Measurements from ENCODE around the gene DPP8.
"Not testable (repeated sequence)": the region's sequence is repeated elsewhere in the genome, so short reads cannot be mapped to it uniquely, and the experiment has no call there.

DNA sequence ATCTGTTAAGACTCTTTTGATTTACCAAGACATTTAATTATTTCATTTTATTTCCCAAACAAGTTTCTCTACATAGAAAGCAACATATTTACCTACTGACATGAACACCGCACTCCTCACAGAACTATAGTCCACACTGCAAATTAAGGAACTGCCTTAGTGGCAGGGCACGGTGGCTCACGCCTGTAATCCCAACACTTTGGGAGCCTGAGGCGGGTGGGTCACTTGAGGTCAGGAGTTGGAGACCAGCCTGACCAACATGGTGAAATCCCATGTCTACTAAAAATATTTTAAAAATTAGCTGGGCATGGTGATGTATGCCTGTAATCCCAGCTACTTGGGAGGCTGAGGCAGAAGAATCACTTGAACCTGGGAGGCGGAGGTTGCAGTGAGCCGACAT is 54.4 kb downstream of the DPP8 start:
- not testable (repeated sequence) for TF ChIP-seq CTCF (conservative IDR thresholded peaks at IDR 0.05); EZH2 (IDR thresholded peaks at IDR 0.05; ENCODE audit: low read depth)

All from PC-9 (cell line).